GM18873 (cell line): ENCODE measurements around the gene KRT82.
"Not testable (repeated sequence)": the region's sequence is repeated elsewhere in the genome, so short reads cannot be mapped to it uniquely, and the experiment has no call there.

Experiments used
- ATAC-seq: cut with Tn5 transposase; IDR thresholded peaks from one replicate; pipeline ENCODE4 v1.9.1; 2021; ENCODE audit warnings: mild to moderate bottlenecking, moderate library complexity, moderate number of reproducible peaks; ENCODE audit not compliant: unreplicated experiment, low FRiP score

Gene KRT82

DNA sequence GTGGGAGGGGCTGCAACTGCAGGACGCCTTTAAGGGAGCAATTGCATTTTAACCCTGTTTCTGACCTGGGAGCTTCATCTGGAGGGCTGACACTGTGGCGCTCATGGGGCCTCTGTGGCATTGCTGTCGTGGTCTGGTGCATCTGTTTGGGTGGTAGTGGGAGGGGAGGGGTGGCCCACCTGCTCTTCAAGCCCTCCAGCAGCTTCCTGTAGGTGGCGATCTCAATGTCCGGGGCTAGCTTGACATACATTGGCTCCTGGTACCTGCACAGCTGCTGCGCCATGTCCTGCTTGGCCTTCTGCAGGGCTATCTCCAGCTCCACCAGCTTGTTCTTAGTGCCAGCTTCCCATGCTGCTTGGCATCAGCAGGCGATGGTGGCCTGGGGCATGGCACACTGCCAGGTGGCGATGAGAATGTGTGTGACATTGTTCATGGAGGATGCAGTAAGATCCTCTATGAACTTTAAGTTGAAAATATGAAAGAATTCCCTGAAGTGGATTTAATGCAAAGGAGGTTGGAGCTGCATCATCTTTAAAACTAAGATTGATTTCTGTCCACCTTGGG, 7.7 kb upstream of the KRT82 start:
- no peak for ATAC-seq

- ATAC-seq: no peak
Observed at GRCh38 chr12:52413202-52413601, 7.1 kb upstream of the KRT82 start.

DNA sequence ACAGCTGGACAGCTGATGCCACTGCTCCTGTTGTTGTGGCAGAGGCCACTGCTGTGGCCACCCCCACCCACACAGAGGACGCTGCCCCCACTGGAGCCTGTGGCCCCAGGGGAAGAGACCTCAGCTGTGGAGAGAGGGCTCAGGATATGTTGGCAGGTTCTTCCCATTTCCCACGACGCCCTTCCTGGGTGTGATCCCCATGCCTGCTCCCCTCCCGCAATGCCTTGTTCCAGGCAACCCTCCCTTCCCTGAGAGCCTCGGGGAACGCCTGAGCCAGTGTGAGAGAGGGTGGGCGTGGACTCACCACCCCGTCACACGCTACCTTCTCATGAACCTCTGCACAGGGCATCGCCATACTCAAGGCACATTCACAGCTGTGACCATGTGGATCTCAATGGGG, 5.7 kb upstream of the KRT82 start:
- ATAC-seq: no peak

DNA sequence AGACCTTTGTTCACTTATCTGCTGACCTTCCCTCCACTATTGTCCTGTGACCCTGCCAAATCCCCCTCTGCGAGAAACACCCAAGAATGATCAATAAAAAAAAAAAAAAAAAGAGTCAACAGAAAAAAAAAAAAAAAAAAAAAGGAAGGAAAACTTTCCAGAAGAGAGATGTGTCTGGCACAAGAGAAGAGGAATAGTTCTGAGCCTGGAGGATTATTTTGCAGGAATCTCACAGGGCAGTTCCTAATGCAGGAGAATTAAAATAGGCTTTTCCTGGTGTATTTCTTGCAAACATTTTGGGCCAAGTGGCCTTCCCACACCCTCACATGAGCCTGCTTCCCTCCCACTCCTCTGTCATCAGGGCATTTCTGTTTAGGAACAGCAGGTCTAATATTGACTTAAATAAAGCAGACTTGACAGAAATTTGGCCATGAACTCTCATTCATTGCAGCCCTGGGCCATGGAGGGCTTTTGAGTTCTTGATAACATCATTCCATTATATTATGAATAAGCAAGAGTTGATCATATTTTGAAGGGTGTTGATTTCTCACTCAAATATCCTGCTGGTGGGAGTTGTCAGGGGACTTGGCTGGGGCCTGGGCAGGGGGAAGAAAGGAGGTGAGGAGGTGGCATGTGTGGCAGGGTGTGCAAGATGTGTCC, 4.6 kb upstream of the KRT82 start:
- ATAC-seq: not testable (repeated sequence)

- no peak for ATAC-seq
Observed at GRCh38 chr12:52407918-52408317, 1.8 kb upstream of the KRT82 start.

DNA sequence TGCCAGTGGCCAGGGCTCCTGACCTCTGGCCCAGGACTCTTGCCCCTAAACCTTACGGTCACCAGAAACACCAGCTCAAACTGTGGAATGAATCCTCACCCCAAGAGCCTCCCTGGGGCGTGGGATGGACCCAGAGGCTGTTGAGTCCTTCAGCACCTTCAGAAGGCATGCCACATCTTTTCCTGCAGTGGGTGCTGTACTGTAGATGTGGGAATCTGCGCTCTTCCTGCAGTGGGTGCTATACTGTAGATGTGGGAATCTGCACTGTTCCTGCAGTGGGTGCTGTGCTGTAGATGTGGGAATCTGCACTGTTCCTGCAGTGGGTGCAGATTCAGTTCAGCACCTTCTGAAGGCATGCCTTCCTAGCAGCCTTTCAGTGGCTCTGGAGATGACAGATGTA, 1.2 kb downstream of the KRT82 start:
- ATAC-seq: no peak

- ATAC-seq: no peak
Observed at GRCh38 chr12:52403561-52403960, 2.6 kb downstream of the KRT82 start.

GRCh38 chr12:52402873-52403540, 3.1 kb downstream of the KRT82 start:
- ATAC-seq: no peak

- ATAC-seq: no peak
Observed at GRCh38 chr12:52402377-52402776, 3.8 kb downstream of the KRT82 start.

DNA sequence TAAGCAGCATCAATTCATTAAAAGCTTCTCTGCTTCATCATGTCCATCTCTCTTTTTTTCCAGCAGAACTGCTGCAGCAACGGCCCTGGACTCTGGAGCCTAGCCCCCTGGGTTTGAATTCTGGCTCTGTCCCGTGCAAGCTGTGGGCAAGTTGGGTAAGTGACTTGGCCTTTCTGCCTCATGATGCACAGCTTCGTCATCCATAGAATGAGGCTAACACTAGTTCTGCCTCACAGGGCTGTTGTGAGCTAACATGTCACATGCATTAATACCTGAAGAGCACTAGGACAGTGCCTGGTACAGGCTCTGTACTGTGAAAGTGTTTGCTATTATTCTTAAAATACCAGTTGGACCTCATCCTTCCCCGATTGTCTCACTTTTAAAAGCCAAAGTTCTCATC, 4.2 kb downstream of the KRT82 start:
- no peak for ATAC-seq

DNA sequence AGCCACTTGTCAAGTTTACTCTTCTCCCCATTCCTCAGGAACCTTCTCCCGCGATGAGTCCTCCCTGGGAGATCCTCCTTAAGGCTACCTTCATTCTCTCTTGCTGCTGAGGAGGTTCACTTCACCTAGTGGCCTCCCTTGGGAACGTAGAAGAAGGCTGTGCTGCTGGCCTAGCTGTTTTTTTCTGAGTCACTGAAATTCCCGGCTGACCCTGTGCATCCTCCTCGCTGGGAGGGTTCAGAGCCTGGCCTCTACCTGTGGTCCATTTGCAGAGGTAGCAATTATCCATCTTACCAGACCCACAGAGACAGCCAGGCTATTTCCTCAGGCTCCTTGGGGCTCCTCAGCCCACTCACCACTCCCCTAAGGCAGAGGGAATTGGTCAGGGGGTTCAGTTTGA, 4.6 kb downstream of the KRT82 start:
- ATAC-seq: no peak

GRCh38 chr12:52400906-52401305, 5.2 kb downstream of the KRT82 start:
- no peak for ATAC-seq

DNA sequence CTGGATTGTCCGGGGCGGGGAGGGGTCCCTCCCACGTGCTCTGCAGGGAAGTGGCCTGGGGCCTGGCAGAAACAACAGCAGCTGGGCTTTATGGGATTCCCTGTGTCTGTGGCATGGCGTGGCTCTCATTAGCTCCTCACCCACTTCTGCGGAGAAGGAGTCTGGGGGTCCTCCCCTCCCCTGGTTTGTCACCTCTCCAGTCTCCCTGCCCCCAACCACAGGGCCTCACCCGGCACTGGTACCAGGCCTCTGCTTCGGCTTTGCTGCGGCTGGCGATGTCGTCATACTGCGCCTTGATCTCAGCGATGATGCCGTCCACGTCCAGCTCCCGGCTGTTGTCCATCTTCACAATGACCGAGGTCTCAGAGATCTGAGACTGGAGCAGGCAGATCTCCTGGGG, 6.4 kb downstream of the KRT82 start:
- no peak for ATAC-seq

- ATAC-seq: no peak
Observed at GRCh38 chr12:52398176-52398575, 8.0 kb downstream of the KRT82 start.

- no peak for ATAC-seq
Observed at GRCh38 chr12:52396656-52397055, 9.5 kb downstream of the KRT82 start.

DNA sequence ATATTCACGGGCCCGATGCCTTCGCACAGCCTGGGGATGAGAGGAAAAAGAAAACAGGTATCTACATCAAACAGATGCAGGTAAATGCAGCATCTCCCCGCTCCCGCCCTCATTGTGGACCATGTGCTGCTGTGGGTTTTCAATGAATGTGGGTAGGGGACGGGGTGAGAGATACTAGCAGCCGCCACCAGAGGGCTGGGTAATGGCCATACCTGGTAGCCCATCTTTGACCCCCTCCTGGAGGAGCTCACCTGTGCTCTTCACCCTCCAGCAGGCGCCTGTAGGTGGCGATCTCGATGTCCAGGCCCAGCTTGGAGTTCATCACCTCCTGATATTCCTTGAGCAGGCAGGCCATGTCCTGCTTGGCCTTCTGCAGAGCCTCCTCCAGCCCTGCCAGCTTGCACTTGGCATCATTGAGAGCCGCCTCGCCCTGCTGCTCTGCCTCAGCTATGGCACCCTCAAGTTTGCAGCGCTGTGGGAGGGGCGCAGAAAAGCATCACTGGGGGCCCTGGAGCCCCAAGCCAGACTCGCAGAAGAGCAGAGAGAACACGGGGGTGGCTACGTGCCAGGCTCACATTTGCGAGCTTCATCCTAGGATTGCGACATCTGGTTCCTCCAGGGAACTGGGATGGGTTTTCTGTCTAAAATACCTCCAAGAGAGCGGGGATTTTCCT, 10.2 kb downstream of the KRT82 start:
- no peak for ATAC-seq

GRCh38 chr12:52394836-52395405, 11.2 kb downstream of the KRT82 start:
- no peak for ATAC-seq

DNA sequence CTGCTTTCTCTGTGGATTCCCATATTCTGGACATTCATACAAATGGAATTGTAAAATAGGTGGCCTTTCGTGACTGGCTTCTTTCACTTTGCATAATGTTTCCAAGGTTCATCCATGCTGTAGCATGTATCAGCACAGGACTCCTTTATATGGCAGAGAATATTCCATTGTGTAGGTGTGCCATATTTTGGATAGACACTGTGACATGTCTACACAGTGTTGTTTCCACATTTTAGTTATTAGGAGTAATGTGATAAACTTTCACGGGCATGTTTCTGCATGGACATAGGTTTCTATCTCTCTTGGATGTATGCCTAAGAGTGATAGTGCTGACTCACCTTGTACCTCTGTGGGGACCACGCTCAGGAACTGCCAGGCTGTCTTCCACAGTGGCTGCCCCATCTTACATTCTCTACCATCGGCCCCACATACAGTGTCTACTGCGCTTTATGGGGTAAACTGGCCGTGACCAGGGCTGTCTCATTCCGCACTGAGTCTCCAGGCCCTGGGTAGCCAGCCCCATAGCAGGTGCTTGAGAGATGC, 13.6 kb downstream of the KRT82 start:
- no peak for ATAC-seq

GRCh38 chr12:52391618-52392002, 14.5 kb downstream of the KRT82 start:
- no peak for ATAC-seq

- ATAC-seq: no peak
Observed at GRCh38 chr12:52390739-52391617, 15.2 kb downstream of the KRT82 start.
